Subcutaneous abdominal adipose tissue (tissue), 5 donors: ENCODE data around the gene PABPN1L.

ENCODE experiments used
- H3K27ac ChIP-seq: one replicate; pipeline ENCODE4 v1.7.0; 2013; ENCODE audit warnings: low read depth, mild to moderate bottlenecking, inconsistent platforms, low read length, moderate library complexity
- H3K27me3 ChIP-seq, 5 donors: one replicate each; pipeline ENCODE4 v1.7.0; 2013; ENCODE audit warnings: low read length in 5 of 5, inconsistent platforms in 1 of 5; ENCODE audit not compliant: control insufficient read depth in 5 of 5, insufficient read depth in 4 of 5
- H3K36me3 ChIP-seq, 5 donors: one replicate each; pipeline ENCODE4 v1.7.0; 2013; ENCODE audit warnings: low read length in 5 of 5; ENCODE audit not compliant: control insufficient read depth in 5 of 5, insufficient read depth in 5 of 5
- H3K4me1 ChIP-seq, 5 donors: one replicate each; pipeline ENCODE4 v1.7.0; 2013; ENCODE audit warnings: low read length in 5 of 5, mild to moderate bottlenecking in 3 of 5, moderate library complexity in 1 of 5; ENCODE audit not compliant: control insufficient read depth in 5 of 5, insufficient read depth in 5 of 5
- H3K4me3 ChIP-seq, 5 donors: one replicate each; pipeline ENCODE4 v1.7.0; 2013; ENCODE audit warnings: low read length in 5 of 5, low read depth in 1 of 5
- H3K9ac ChIP-seq, 5 donors: one replicate each; pipeline ENCODE4 v1.7.0; 2013; ENCODE audit warnings: low read length in 5 of 5, mild to moderate bottlenecking in 4 of 5, moderate library complexity in 3 of 5
- H3K9me3 ChIP-seq, 5 donors: one replicate each; pipeline ENCODE4 v1.7.0; 2013; ENCODE audit warnings: low read length in 5 of 5; ENCODE audit not compliant: control insufficient read depth in 5 of 5
- donor health status: healthy.
- donor health status: healthy.
- donor health status: healthy.
- donor health status: healthy.
- donor health status: healthy.

The PABPN1L gene

GRCh38 chr16:88816736-88817535 is 49.5 kb downstream of the PABPN1L start:
- no peaks in the 10 kb centered on the region for H3K9me3 ChIP-seq

GRCh38 chr16:88815901-88816589 is 50.4 kb downstream of the PABPN1L start:
- Histone ChIP-seq H3K4me1 (peaks cover 0 to 20% (median 18%) of the 10 kb centered on the region in 5 donors), H3K9me3 (no peaks in the 10 kb centered on the region), H3K4me3 (no peak overlapping the region), H3K27me3 (no peaks in the 10 kb centered on the region), H3K27ac (no peak overlapping the region), H3K9ac (no peak overlapping the region), H3K36me3 (peaks cover 0 to 10% (median under 1%) of the 10 kb centered on the region in 5 donors)

More at GRCh38 chr16:88816736-88817535, 49.5 kb downstream of the PABPN1L start:
- no peak overlapping the region for H3K4me3 ChIP-seq
- no peaks in the 10 kb centered on the region for H3K27me3 ChIP-seq
- H3K9ac ChIP-seq, result no peak overlapping the region
- no peak overlapping the region for H3K27ac ChIP-seq
- peaks cover 0 to 13% (median 11%) of the 10 kb centered on the region in 5 donors for H3K4me1 ChIP-seq
- peaks cover 0 to 19% (median 9%) of the 10 kb centered on the region in 5 donors for H3K36me3 ChIP-seq

GRCh38 chr16:88815227-88815626 is 51.2 kb downstream of the PABPN1L start:
- H3K27ac ChIP-seq, result no peak overlapping the region
- H3K4me3 ChIP-seq, result no peak overlapping the region
- H3K9ac ChIP-seq, result peak overlapping the region in 1 of 5 donors; percentile 47
- peaks cover 6 to 29% (median 26%) of the 10 kb centered on the region in 5 donors for H3K4me1 ChIP-seq
- no peaks in the 10 kb centered on the region for H3K9me3 ChIP-seq
- peaks cover 0 to 2% (median 0%) of the 10 kb centered on the region in 5 donors for H3K36me3 ChIP-seq
- H3K27me3 ChIP-seq, result no peaks in the 10 kb centered on the region

GRCh38 chr16:88814144-88814502 is 52.3 kb downstream of the PABPN1L start:
- H3K9ac ChIP-seq, result no peak overlapping the region
- H3K27ac ChIP-seq, result no peak overlapping the region
- H3K36me3 ChIP-seq, result peaks cover 0 to 10% (median 8%) of the 10 kb centered on the region in 5 donors
- no peaks in the 10 kb centered on the region for H3K9me3 ChIP-seq
- H3K27me3 ChIP-seq, result no peaks in the 10 kb centered on the region
- peaks cover 6 to 40% (median 37%) of the 10 kb centered on the region in 5 donors for H3K4me1 ChIP-seq
- no peak overlapping the region for H3K4me3 ChIP-seq
